Peyer's patch (tissue), 4 donors: ENCODE results near the gene RTP2. TPM values are rescaled to one million over a fixed set of nuclear protein-coding genes. Genes with fewer than 3 reads are reported as not detected.
"Not testable (repeated sequence)": the region's sequence is repeated elsewhere in the genome, so short reads cannot be mapped to it uniquely, and the experiment has no call there.

ENCODE experiments used
- DNase-seq, 3 donors: peaks; one replicate each; pipeline ENCODE4 v3.0.0-alpha.2; 2017 to 2019
- H3K27ac ChIP-seq, 4 donors: fragments of 200-600 bp; sonication (generic); one replicate each; pipeline ENCODE4 v1.5.1; 2016 to 2019
- H3K27me3 ChIP-seq, 2 donors: fragments of 200-600 bp; sonication (generic); one replicate each; pipeline ENCODE4 v1.5.1; 2019
- H3K36me3 ChIP-seq, 3 donors: fragments of 200-600 bp; sonication (generic); one replicate each; pipeline ENCODE4 v1.5.1; 2016 to 2019
- H3K4me1 ChIP-seq, 4 donors: fragments of 200-600 bp; sonication (generic); one replicate each; pipeline ENCODE4 v1.5.1; 2016 to 2019
- H3K4me3 ChIP-seq, 4 donors: fragments of 200-600 bp; sonication (generic); 1 replicate in 3 of 4; 2 replicates in 1 of 4; pipeline ENCODE4 v1.5.1; 2016 to 2019; ENCODE audit warnings: mild to moderate bottlenecking in 1 of 4
- H3K9me3 ChIP-seq, 4 donors: fragments of 200-600 bp; sonication (generic); one replicate each; pipeline ENCODE4 v1.5.1; 2016 to 2019; ENCODE audit warnings: mild to moderate bottlenecking in 1 of 4
- CTCF ChIP-seq, 6 experiments: fragments of 450-650 bp in 4 of 6; fragments of 200-600 bp in 2 of 6; sonication (generic) in 1 of 6; IDR thresholded peaks; one replicate each; pipeline ENCODE4 v1.5.1; 2017 to 2019; ENCODE audit warnings: antibody characterized with exemption in 6 of 6, mild to moderate bottlenecking in 3 of 6, moderate library complexity in 1 of 6
- POLR2A ChIP-seq, 2 donors: fragments of 450-650 bp; IDR thresholded peaks; one replicate each; pipeline ENCODE4 v1.5.1; 2017; ENCODE audit warnings: antibody characterized with exemption in 2 of 2, mild to moderate bottlenecking in 2 of 2, moderate library complexity in 2 of 2
- total RNA-seq, 4 donors: library from RNA; depleted of rRNA; stranded (reverse); fragments of >200 nt; gene quantifications; one replicate each; pipeline ENCODE4 v1.1.0, GENCODE V29; 2016

The RTP2 gene
- total RNA-seq, 4 donors from 2014 or later, result not detected

- no peaks in the 10 kb centered on the region for H3K36me3 ChIP-seq
- no peaks in the 10 kb centered on the region for H3K27me3 ChIP-seq
- H3K4me1 ChIP-seq, result no peaks in the 10 kb centered on the region
- no peak for DNase-seq
- H3K9me3 ChIP-seq, result peaks cover 0 to 5% (median 0%) of the 10 kb centered on the region in 4 donors
- H3K27ac ChIP-seq, result no peak overlapping the region
- TF ChIP-seq POLR2A (IDR thresholded peaks at IDR 0.05) (no peak), CTCF (IDR thresholded peaks at IDR 0.05) (no peak)
- H3K4me3 ChIP-seq, result no peak overlapping the region
Measured at GRCh38 chr3:187689984-187690383, 12.4 kb downstream of the RTP2 start.

DNA sequence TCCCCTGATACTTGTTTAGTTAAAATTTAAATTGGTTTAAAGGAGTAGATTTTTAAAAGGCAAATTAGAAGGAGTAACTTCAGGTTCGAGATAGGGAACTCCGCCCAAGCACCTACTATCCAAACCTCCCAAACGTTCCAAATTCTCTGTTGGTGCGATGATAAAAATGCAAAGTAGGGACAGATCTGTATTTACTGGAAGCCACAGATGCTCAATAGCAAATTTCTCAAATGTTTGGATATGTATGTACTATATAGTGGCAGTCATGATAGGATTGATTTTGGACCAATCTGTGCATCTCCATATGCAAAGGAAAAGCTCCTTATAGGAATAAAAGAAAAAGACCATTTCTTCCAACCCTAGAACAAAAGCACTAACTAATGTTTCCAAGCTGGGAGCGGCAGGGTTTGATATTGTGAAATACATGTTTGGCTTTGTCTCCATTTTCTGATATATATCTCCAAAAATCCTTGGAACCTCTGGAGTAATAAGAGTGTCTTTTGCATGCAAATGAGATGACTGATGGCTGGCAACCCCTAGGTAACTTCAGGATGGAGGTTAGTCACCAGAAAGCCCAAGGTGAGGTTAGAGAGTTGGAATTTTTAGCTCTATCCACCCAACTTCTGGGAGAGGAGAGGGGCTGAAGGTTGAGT lies 15.6 kb downstream of the RTP2 start:
- Histone ChIP-seq H3K36me3 (no peaks in the 10 kb centered on the region), H3K4me3 (no peak overlapping the region), H3K27me3 (no peaks in the 10 kb centered on the region), H3K9me3 (peaks cover 0 to 5% (median 0%) of the 10 kb centered on the region in 4 donors), H3K4me1 (no peaks in the 10 kb centered on the region), H3K27ac (no peak overlapping the region)
- TF ChIP-seq CTCF (IDR thresholded peaks at IDR 0.05) (no peak), POLR2A (IDR thresholded peaks at IDR 0.05) (no peak)
- DNase-seq, result no peak

DNA sequence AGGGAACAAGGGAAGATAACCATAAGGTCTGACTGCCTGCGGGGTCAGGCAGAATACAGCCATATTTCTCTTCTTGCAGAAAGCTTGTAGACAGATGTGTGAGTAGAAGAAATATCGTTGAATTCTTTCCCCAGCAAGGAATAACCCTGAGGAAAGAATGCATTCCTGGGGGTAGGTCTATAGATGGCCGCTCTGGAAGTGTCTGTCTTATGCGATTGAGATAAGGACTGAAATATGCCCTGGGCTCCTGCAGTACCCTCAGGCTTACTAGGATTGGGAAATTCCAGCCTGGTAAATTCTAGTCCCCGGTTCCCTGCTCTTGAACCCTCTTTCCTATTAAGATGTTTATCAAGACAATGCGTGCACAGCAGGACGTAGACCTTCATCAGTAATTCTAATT lies 16.4 kb downstream of the RTP2 start:
- no peaks in the 10 kb centered on the region for H3K36me3 ChIP-seq
- H3K27ac ChIP-seq, result no peak overlapping the region
- H3K4me3 ChIP-seq, result no peak overlapping the region
- H3K27me3 ChIP-seq, result no peaks in the 10 kb centered on the region
- H3K4me1 ChIP-seq, result no peaks in the 10 kb centered on the region
- TF ChIP-seq CTCF (IDR thresholded peaks at IDR 0.05), result no peak
- TF ChIP-seq POLR2A (IDR thresholded peaks at IDR 0.05), result no peak
- peaks cover 0 to 5% (median 0%) of the 10 kb centered on the region in 4 donors for H3K9me3 ChIP-seq
- DNase-seq, result no peak

DNA sequence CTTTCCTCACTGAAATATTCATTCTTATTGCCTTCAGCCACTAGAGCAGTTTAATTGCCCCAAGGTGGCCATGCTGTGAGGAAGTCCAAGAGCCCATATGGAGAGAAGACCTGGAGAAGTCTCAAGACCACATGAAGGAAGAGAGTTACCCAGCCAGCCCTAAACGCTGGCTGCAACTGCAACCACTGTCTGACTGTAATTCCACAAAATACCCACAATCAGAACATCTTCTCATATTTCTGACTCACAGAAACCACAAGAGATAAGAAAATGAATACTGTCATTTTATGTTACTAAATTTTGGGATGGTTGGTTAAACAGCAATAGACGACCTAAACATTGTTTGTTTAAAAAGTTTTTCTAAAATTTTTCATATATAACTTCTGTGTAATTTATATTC lies 17.5 kb downstream of the RTP2 start:
- no peak for TF ChIP-seq POLR2A (IDR thresholded peaks at IDR 0.05)
- TF ChIP-seq CTCF (IDR thresholded peaks at IDR 0.05), result no peak
- Histone ChIP-seq H3K4me1 (no peaks in the 10 kb centered on the region), H3K27ac (no peak overlapping the region)

DNA sequence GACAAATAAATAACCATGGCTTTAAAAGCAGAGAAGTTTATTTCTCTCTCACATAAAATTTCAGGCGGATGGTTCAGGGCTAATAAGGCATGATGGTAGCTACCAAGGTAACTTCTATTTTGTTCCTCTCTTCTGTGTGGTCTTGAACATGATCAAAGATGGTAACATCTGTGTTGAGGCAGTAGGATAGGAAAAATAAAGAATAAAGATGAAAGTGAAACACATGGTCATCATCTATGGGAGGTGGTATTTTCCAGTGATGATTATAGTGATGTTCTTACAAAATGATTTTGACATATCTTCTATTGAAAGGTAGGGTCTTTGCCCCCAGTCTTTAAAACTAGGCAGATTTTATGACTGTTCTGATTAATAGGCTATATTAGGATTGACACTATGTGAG lies 17.9 kb downstream of the RTP2 start:
- DNase-seq, result no peak
- no peak for TF ChIP-seq POLR2A (IDR thresholded peaks at IDR 0.05)
- no peak for TF ChIP-seq CTCF (IDR thresholded peaks at IDR 0.05)
- Histone ChIP-seq H3K9me3 (peaks cover 0 to 5% (median 0%) of the 10 kb centered on the region in 4 donors), H3K36me3 (no peaks in the 10 kb centered on the region), H3K4me3 (no peak overlapping the region), H3K4me1 (no peaks in the 10 kb centered on the region), H3K27me3 (no peaks in the 10 kb centered on the region), H3K27ac (no peak overlapping the region)

More for the DNA sequence above, 17.5 kb downstream of the RTP2 start:
- Histone ChIP-seq H3K27me3 (no peaks in the 10 kb centered on the region), H3K9me3 (peaks cover 0 to 5% (median 0%) of the 10 kb centered on the region in 4 donors), H3K36me3 (no peaks in the 10 kb centered on the region), H3K4me3 (no peak overlapping the region)
- DNase-seq, result no peak

DNA sequence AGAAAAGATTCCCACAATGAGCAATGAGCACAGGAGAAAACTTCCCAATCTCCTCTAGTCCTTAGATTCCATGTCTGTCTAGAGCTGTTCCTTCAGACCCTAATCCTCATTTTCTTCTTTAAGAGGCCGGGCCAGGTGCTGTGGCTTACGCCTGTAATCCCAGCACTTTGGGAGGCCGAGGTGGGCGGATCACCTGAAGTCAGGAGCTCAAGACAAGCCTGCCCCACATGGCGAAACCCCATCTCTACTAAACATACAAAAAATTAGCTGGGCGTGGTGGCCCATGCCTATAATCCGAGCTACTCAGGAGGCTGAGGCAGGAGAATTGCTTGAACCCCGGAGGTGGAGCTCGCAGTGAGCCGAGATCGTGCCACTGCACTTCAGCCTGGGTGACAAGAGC lies 20.6 kb downstream of the RTP2 start:
- H3K9me3 ChIP-seq, DNase-seq, H3K27ac ChIP-seq, H3K4me1 ChIP-seq, H3K36me3 ChIP-seq, H3K4me3 ChIP-seq, H3K27me3 ChIP-seq: not testable (repeated sequence)
